HEK293 (cell line): ENCODE results near the gene DENND4B.
A peak's percentile ranks its signal among the peaks of the same experiment; 100 is the strongest.

ENCODE experiments used
- GLIS1 ChIP-seq: fragments of 450-650 bp; formaldehyde crosslinking; IDR thresholded peaks from 2 replicates; pipeline ENCODE4 v1.5.1; 2016; ENCODE audit warnings: missing biosample characterization, missing genetic modification characterization
- GLIS2 ChIP-seq: fragments of 450-650 bp; formaldehyde crosslinking; IDR thresholded peaks from 2 replicates; pipeline ENCODE4 v1.5.1; 2016; ENCODE audit warnings: missing biosample characterization, missing genetic modification characterization
- MYNN ChIP-seq: fragments of 450-650 bp; formaldehyde crosslinking; IDR thresholded peaks from 2 replicates; pipeline ENCODE4 v1.5.1; 2016; ENCODE audit warnings: missing biosample characterization, missing genetic modification characterization, borderline replicate concordance
- PRDM1 ChIP-seq: fragments of 450-650 bp; formaldehyde crosslinking; IDR thresholded peaks from 2 replicates; pipeline ENCODE4; 2016; ENCODE audit warnings: missing biosample characterization, missing genetic modification characterization
- RBAK ChIP-seq: fragments of 450-650 bp; formaldehyde crosslinking; IDR thresholded peaks from 2 replicates; pipeline ENCODE4 v1.5.1; 2016; ENCODE audit warnings: missing biosample characterization, missing genetic modification characterization
- TRIM28 ChIP-seq: IDR thresholded peaks from 2 replicates; pipeline ENCODE4 v1.6.1; 2011; ENCODE audit warnings: low read length, control low read depth, borderline replicate concordance
- WT1 ChIP-seq: fragments of 450-650 bp; formaldehyde crosslinking; IDR thresholded peaks from 2 replicates; pipeline ENCODE4 v1.5.1; 2016; ENCODE audit warnings: missing biosample characterization, missing genetic modification characterization
- ZBTB1 ChIP-seq: fragments of 450-650 bp; formaldehyde crosslinking; IDR thresholded peaks from 2 replicates; pipeline ENCODE4 v1.5.1; 2016; ENCODE audit warnings: missing biosample characterization, missing genetic modification characterization
- ZBTB26 ChIP-seq: fragments of 450-650 bp; formaldehyde crosslinking; optimal IDR thresholded peaks from 2 replicates; pipeline ENCODE3; 2016; ENCODE audit warnings: missing biosample characterization, mild to moderate bottlenecking, missing genetic modification characterization
- ZFP37 ChIP-seq: fragments of 450-650 bp; formaldehyde crosslinking; IDR thresholded peaks from 2 replicates; pipeline ENCODE4 v1.5.1; 2016; ENCODE audit warnings: missing biosample characterization, missing genetic modification characterization
- ZFP69B ChIP-seq: fragments of 450-650 bp; formaldehyde crosslinking; IDR thresholded peaks from 2 replicates; pipeline ENCODE4 v1.5.1; 2016; ENCODE audit warnings: missing biosample characterization, missing genetic modification characterization
- ZNF121 ChIP-seq: fragments of 450-650 bp; formaldehyde crosslinking; IDR thresholded peaks from 2 replicates; pipeline ENCODE4 v1.5.1; 2016; ENCODE audit warnings: missing biosample characterization, missing genetic modification characterization
- ZNF16 ChIP-seq: fragments of 450-650 bp; formaldehyde crosslinking; IDR thresholded peaks from 2 replicates; pipeline ENCODE4 v1.5.1; 2016; ENCODE audit warnings: low read depth, missing biosample characterization, missing genetic modification characterization
- ZNF184 ChIP-seq: fragments of 450-650 bp; IDR thresholded peaks from 2 replicates; pipeline ENCODE4 v1.5.1; 2018; ENCODE audit warnings: missing biosample characterization, mild to moderate bottlenecking, missing genetic modification characterization
- ZNF211 ChIP-seq: fragments of 450-650 bp; formaldehyde crosslinking; IDR thresholded peaks from 2 replicates; pipeline ENCODE4 v1.5.1; 2016; ENCODE audit warnings: low read depth, missing biosample characterization, missing genetic modification characterization
- ZNF223 ChIP-seq: fragments of 450-650 bp; formaldehyde crosslinking; IDR thresholded peaks from 2 replicates; pipeline ENCODE4 v1.5.1; 2016; ENCODE audit warnings: missing biosample characterization, missing genetic modification characterization
- ZNF335 ChIP-seq: fragments of 450-650 bp; formaldehyde crosslinking; conservative IDR thresholded peaks from 2 replicates; pipeline ENCODE4 v1.5.1; 2016; ENCODE audit warnings: missing biosample characterization, missing genetic modification characterization
- ZNF341 ChIP-seq: fragments of 450-650 bp; formaldehyde crosslinking; IDR thresholded peaks from 2 replicates; pipeline ENCODE4; 2016; ENCODE audit warnings: low read depth, missing biosample characterization, missing genetic modification characterization
- ZNF391 ChIP-seq: fragments of 450-650 bp; formaldehyde crosslinking; IDR thresholded peaks from 2 replicates; pipeline ENCODE4 v1.5.1; 2016; ENCODE audit warnings: low read depth, missing biosample characterization, missing genetic modification characterization, borderline replicate concordance
- ZNF394 ChIP-seq: fragments of 450-650 bp; formaldehyde crosslinking; IDR thresholded peaks from 2 replicates; pipeline ENCODE4 v1.5.1; 2016; ENCODE audit warnings: missing biosample characterization, missing genetic modification characterization, mild to moderate bottlenecking, moderate library complexity, borderline replicate concordance
- ZNF501 ChIP-seq: fragments of 450-650 bp; formaldehyde crosslinking; IDR thresholded peaks from 2 replicates; pipeline ENCODE4 v1.5.1; 2016; ENCODE audit warnings: missing biosample characterization, missing genetic modification characterization
- ZNF521 ChIP-seq: fragments of 450-650 bp; formaldehyde crosslinking; IDR thresholded peaks from 2 replicates; pipeline ENCODE4 v1.5.1; 2017; ENCODE audit warnings: missing biosample characterization, mild to moderate bottlenecking, missing genetic modification characterization
- ZNF548 ChIP-seq: fragments of 450-650 bp; formaldehyde crosslinking; IDR thresholded peaks from 2 replicates; pipeline ENCODE4 v1.5.1; 2016; ENCODE audit warnings: missing biosample characterization, missing genetic modification characterization
- ZNF596 ChIP-seq: fragments of 450-650 bp; IDR thresholded peaks from 2 replicates; pipeline ENCODE4 v1.5.0; 2018; ENCODE audit warnings: missing biosample characterization, mild to moderate bottlenecking, missing genetic modification characterization, moderate library complexity
- ZNF76 ChIP-seq: fragments of 450-650 bp; formaldehyde crosslinking; IDR thresholded peaks from 2 replicates; pipeline ENCODE4; 2016; ENCODE audit warnings: low read depth, missing biosample characterization, missing genetic modification characterization, borderline replicate concordance
- ZNF791 ChIP-seq: fragments of 450-650 bp; formaldehyde crosslinking; IDR thresholded peaks from 2 replicates; pipeline ENCODE4 v1.5.1; 2016; ENCODE audit warnings: missing biosample characterization, missing genetic modification characterization
- ZXDB ChIP-seq: fragments of 450-650 bp; formaldehyde crosslinking; IDR thresholded peaks from 2 replicates; pipeline ENCODE4 v1.5.1; 2016; ENCODE audit warnings: missing biosample characterization, missing genetic modification characterization
- TF ChIP-seq, protein P1 (sequence below): fragments of 450-650 bp; formaldehyde crosslinking; IDR thresholded peaks from 2 replicates; pipeline ENCODE4 v1.5.1; 2016; ENCODE audit warnings: missing biosample characterization, missing genetic modification characterization
- TF ChIP-seq, protein P2 (sequence below): fragments of 450-650 bp; formaldehyde crosslinking; IDR thresholded peaks from 2 replicates; pipeline ENCODE4 v1.5.1; 2016; ENCODE audit warnings: missing biosample characterization, missing genetic modification characterization
- TF ChIP-seq, protein P3 (sequence below): IDR thresholded peaks from 2 replicates; pipeline ENCODE4 v1.6.1; 2011; ENCODE audit warnings: mild to moderate bottlenecking, low read depth, low read length, borderline replicate concordance
- TF ChIP-seq, protein P4 (sequence below): fragments of 450-650 bp; formaldehyde crosslinking; IDR thresholded peaks from 2 replicates; pipeline ENCODE4 v1.5.1; 2016; ENCODE audit warnings: missing biosample characterization, missing genetic modification characterization

DENND4B gene

DNA sequence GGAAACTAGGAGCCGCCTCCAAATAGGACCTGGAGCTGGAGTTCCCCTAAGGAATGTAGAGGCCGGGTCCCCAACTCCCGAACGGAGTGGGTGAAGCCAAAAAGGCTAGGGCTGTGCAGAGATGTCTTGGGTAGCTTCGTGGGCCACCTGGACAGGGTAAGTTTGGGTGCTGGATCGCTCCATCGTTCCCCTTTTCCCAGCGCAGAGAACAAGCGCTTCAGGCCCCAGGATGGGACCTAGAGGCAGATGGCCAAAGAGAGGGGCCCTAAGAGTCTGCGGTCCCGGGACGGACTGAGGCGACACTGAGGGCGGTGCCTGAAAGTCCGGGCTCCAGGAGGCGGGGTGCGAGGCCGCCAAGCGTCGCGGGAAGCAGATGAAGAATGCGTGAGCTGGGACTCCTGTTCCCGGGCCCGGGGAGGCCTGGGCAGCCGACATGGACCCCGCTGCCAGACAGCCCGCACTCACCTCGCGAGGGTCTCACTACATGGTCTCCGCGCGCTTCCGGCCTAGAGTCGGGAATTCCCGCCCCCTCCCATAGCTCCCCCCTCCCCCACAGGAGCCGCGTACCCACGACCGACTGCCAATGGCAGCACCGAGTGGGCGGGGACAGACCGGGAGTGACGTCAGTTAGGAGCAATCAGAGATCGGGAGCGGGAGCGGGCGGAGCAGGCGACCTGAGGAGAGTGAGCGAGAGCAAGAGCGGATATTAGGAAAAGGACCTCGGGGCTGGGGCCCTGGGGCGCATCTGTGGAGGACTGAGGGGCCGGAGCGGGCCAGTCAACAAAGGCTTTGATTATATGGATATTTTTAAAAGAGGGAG lies 16.7 kb upstream of the DENND4B start, which contains the start of gene SLC39A1 (continued):
- no peak for TF ChIP-seq ZNF521 (tag by site-specific recombination)
- TF ChIP-seq ZNF501 (tag by site-specific recombination) = no peak
- TF ChIP-seq ZFP37 (tag by site-specific recombination) = 0 out of 2 replicates have a peak, but pooled peaks have one; percentile 34
- no peak for TF ChIP-seq ZNF394 (tag by site-specific recombination)
- no peak for TF ChIP-seq ZNF791
- TF ChIP-seq, protein P1, sequence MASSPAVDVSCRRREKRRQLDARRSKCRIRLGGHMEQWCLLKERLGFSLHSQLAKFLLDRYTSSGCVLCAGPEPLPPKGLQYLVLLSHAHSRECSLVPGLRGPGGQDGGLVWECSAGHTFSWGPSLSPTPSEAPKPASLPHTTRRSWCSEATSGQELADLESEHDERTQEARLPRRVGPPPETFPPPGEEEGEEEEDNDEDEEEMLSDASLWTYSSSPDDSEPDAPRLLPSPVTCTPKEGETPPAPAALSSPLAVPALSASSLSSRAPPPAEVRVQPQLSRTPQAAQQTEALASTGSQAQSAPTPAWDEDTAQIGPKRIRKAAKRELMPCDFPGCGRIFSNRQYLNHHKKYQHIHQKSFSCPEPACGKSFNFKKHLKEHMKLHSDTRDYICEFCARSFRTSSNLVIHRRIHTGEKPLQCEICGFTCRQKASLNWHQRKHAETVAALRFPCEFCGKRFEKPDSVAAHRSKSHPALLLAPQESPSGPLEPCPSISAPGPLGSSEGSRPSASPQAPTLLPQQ (tag by site-specific recombination) = peak; percentile 30; the same call in 1 of the 2 replicates
- TF ChIP-seq, protein P2, sequence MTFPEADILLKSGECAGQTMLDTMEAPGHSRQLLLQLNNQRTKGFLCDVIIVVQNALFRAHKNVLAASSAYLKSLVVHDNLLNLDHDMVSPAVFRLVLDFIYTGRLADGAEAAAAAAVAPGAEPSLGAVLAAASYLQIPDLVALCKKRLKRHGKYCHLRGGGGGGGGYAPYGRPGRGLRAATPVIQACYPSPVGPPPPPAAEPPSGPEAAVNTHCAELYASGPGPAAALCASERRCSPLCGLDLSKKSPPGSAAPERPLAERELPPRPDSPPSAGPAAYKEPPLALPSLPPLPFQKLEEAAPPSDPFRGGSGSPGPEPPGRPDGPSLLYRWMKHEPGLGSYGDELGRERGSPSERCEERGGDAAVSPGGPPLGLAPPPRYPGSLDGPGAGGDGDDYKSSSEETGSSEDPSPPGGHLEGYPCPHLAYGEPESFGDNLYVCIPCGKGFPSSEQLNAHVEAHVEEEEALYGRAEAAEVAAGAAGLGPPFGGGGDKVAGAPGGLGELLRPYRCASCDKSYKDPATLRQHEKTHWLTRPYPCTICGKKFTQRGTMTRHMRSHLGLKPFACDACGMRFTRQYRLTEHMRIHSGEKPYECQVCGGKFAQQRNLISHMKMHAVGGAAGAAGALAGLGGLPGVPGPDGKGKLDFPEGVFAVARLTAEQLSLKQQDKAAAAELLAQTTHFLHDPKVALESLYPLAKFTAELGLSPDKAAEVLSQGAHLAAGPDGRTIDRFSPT = no peak
- TF ChIP-seq ZNF335 = peak; percentile 96
- peak; percentile 80 for TF ChIP-seq GLIS2
- TF ChIP-seq ZNF341 (tag by site-specific recombination) = no peak; the same call in 1 of the 2 replicates
- no peak for TF ChIP-seq RBAK
- TF ChIP-seq GLIS1 = peak; percentile 35; the same call in 1 of the 2 replicates
- no peak for TF ChIP-seq PRDM1 (tag by site-specific recombination)
- TF ChIP-seq ZNF76 (tag by site-specific recombination) = peak; percentile 33; the same call in 1 of the 2 replicates
- no peak for TF ChIP-seq ZBTB1 (tag by site-specific recombination)
- TF ChIP-seq ZNF211 (tag by site-specific recombination) = no peak
- peak; percentile 82 for TF ChIP-seq ZNF596 (tag by site-specific recombination)
- TF ChIP-seq, protein P3, sequence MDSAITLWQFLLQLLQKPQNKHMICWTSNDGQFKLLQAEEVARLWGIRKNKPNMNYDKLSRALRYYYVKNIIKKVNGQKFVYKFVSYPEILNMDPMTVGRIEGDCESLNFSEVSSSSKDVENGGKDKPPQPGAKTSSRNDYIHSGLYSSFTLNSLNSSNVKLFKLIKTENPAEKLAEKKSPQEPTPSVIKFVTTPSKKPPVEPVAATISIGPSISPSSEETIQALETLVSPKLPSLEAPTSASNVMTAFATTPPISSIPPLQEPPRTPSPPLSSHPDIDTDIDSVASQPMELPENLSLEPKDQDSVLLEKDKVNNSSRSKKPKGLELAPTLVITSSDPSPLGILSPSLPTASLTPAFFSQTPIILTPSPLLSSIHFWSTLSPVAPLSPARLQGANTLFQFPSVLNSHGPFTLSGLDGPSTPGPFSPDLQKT = no peak; the same call in 1 of the 2 replicates
- TF ChIP-seq, protein P4, sequence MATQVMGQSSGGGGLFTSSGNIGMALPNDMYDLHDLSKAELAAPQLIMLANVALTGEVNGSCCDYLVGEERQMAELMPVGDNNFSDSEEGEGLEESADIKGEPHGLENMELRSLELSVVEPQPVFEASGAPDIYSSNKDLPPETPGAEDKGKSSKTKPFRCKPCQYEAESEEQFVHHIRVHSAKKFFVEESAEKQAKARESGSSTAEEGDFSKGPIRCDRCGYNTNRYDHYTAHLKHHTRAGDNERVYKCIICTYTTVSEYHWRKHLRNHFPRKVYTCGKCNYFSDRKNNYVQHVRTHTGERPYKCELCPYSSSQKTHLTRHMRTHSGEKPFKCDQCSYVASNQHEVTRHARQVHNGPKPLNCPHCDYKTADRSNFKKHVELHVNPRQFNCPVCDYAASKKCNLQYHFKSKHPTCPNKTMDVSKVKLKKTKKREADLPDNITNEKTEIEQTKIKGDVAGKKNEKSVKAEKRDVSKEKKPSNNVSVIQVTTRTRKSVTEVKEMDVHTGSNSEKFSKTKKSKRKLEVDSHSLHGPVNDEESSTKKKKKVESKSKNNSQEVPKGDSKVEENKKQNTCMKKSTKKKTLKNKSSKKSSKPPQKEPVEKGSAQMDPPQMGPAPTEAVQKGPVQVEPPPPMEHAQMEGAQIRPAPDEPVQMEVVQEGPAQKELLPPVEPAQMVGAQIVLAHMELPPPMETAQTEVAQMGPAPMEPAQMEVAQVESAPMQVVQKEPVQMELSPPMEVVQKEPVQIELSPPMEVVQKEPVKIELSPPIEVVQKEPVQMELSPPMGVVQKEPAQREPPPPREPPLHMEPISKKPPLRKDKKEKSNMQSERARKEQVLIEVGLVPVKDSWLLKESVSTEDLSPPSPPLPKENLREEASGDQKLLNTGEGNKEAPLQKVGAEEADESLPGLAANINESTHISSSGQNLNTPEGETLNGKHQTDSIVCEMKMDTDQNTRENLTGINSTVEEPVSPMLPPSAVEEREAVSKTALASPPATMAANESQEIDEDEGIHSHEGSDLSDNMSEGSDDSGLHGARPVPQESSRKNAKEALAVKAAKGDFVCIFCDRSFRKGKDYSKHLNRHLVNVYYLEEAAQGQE (tag by site-specific recombination) = no peak
- no peak for TF ChIP-seq ZNF184
- TF ChIP-seq ZBTB26 (tag by site-specific recombination) = peak; percentile 73
- 0 out of 2 replicates have a peak, but pooled peaks have one; percentile 29 for TF ChIP-seq MYNN (tag by site-specific recombination)
- TF ChIP-seq TRIM28 = no peak
- TF ChIP-seq ZNF223 (tag by site-specific recombination) = no peak
- TF ChIP-seq ZNF121 (tag by site-specific recombination) = peak; percentile 99
- no peak for TF ChIP-seq WT1
- no peak for TF ChIP-seq ZNF391 (tag by site-specific recombination)
- TF ChIP-seq ZNF548 = no peak
- no peak for TF ChIP-seq ZFP69B (tag by site-specific recombination)
- peak; percentile 80 for TF ChIP-seq ZXDB
- TF ChIP-seq ZNF16 (tag by site-specific recombination) = no peak
